Astrocyte (in vitro differentiated cells and primary cell): Measurements from ENCODE around the gene SORBS2.
"Not testable (repeated sequence)": the region's sequence is repeated elsewhere in the genome, so short reads cannot be mapped to it uniquely, and the experiment has no call there.

Experiments
- CTCF ChIP-seq: IDR thresholded peaks from 2 replicates; pipeline ENCODE4 v1.5.1; 2011; ENCODE audit warnings: low read depth, mild to moderate bottlenecking, inconsistent platforms, low read length, moderate library complexity; ENCODE audit not compliant: insufficient read depth
- EZH2 ChIP-seq: IDR thresholded peaks from 2 replicates; pipeline ENCODE4 v1.6.1; 2012; ENCODE audit warnings: mild to moderate bottlenecking, low read length, inconsistent platforms; ENCODE audit not compliant: insufficient read depth

- TF ChIP-seq CTCF, EZH2: not testable (repeated sequence)
Measured at GRCh38 chr4:185857561-185857960, 45.6 kb upstream of the SORBS2 start.
